ENCODE results near the gene NMNAT3. TPM values are rescaled to one million over a fixed set of nuclear protein-coding genes. Genes with fewer than 3 reads are reported as not detected.

Gene NMNAT3
- total and polyA plus RNA-seq, 9 donors: 2.0 to 5.8 (median 4.5) TPM

- no peaks in the 10 kb centered on the region for H3K9me3 ChIP-seq (replicated peaks; ENCODE audit: control insufficient read depth, low read depth, low read length)
- peaks cover 10% of the 10 kb centered on the region for H3K4me1 ChIP-seq (ENCODE audit: control insufficient read depth, insufficient read depth, low read length)
- no peaks in the 10 kb centered on the region for H3K36me3 ChIP-seq (ENCODE audit: control insufficient read depth, insufficient read depth, low read length)
- H3K27me3 ChIP-seq (ENCODE audit: control insufficient read depth, insufficient read depth, low read length): no peaks in the 10 kb centered on the region
- no peak overlapping the region for H3K27ac ChIP-seq (ENCODE audit: low read length)
- WGBS (ENCODE audit: insufficient coverage): 85% methylated on average over 5 of the region's 6 CpGs
- DNase-seq: peak; percentile 31
- no peak overlapping the region for H3K4me3 ChIP-seq (ENCODE audit: low read length)
Measured at GRCh38 chr3:139572847-139573672, 104.7 kb downstream of the NMNAT3 start.

- H3K4me3 ChIP-seq (ENCODE audit: low read length): no peak overlapping the region
- H3K27me3 ChIP-seq (ENCODE audit: control insufficient read depth, insufficient read depth, low read length): no peaks in the 10 kb centered on the region
- no peaks in the 10 kb centered on the region for H3K36me3 ChIP-seq (ENCODE audit: control insufficient read depth, insufficient read depth, low read length)
- no peak overlapping the region for H3K27ac ChIP-seq (ENCODE audit: low read length)
- H3K9me3 ChIP-seq (replicated peaks; ENCODE audit: control insufficient read depth, low read depth, low read length): no peaks in the 10 kb centered on the region
- WGBS (ENCODE audit: insufficient coverage): 89% methylated on average over 1 of the region's 1 CpG
- H3K4me1 ChIP-seq (ENCODE audit: control insufficient read depth, insufficient read depth, low read length): peaks cover 10% of the 10 kb centered on the region
- DNase-seq: no peak
Measured at GRCh38 chr3:139571711-139572110, 106.1 kb downstream of the NMNAT3 start.

- DNase-seq: peak; percentile 19
- Histone ChIP-seq H3K27ac (ENCODE audit: low read length) (no peak overlapping the region), H3K27me3 (ENCODE audit: control insufficient read depth, insufficient read depth, low read length) (no peaks in the 10 kb centered on the region), H3K36me3 (ENCODE audit: control insufficient read depth, insufficient read depth, low read length) (no peaks in the 10 kb centered on the region), H3K4me1 (ENCODE audit: control insufficient read depth, insufficient read depth, low read length) (no peaks in the 10 kb centered on the region), H3K4me3 (ENCODE audit: low read length) (no peak overlapping the region), H3K9me3 (replicated peaks; ENCODE audit: control insufficient read depth, low read depth, low read length) (no peaks in the 10 kb centered on the region)
- 73% methylated on average over 3 of the region's 5 CpGs for WGBS (ENCODE audit: insufficient coverage)
Measured at GRCh38 chr3:139564294-139564861, 113.4 kb downstream of the NMNAT3 start.

- DNase-seq: peak; percentile 47
- H3K9me3 ChIP-seq (replicated peaks; ENCODE audit: control insufficient read depth, low read depth, low read length): no peaks in the 10 kb centered on the region
- no peak overlapping the region for H3K27ac ChIP-seq (ENCODE audit: low read length)
- no peaks in the 10 kb centered on the region for H3K27me3 ChIP-seq (ENCODE audit: control insufficient read depth, insufficient read depth, low read length)
- peaks cover under 1% of the 10 kb centered on the region for H3K4me1 ChIP-seq (ENCODE audit: control insufficient read depth, insufficient read depth, low read length)
- 25% methylated on average over 1 of the region's 1 CpG for WGBS (ENCODE audit: insufficient coverage)
- H3K36me3 ChIP-seq (ENCODE audit: control insufficient read depth, insufficient read depth, low read length): no peaks in the 10 kb centered on the region
- no peak overlapping the region for H3K4me3 ChIP-seq (ENCODE audit: low read length)
Measured at GRCh38 chr3:139561959-139562676, 115.7 kb downstream of the NMNAT3 start.

GRCh38 chr3:139561255-139561817 is 116.4 kb downstream of the NMNAT3 start:
- Histone ChIP-seq H3K9me3 (replicated peaks; ENCODE audit: control insufficient read depth, low read depth, low read length) (no peaks in the 10 kb centered on the region), H3K27me3 (ENCODE audit: control insufficient read depth, insufficient read depth, low read length) (no peaks in the 10 kb centered on the region), H3K27ac (ENCODE audit: low read length) (no peak overlapping the region), H3K4me1 (ENCODE audit: control insufficient read depth, insufficient read depth, low read length) (peaks cover 2% of the 10 kb centered on the region), H3K4me3 (ENCODE audit: low read length) (no peak overlapping the region), H3K36me3 (ENCODE audit: control insufficient read depth, insufficient read depth, low read length) (no peaks in the 10 kb centered on the region)
- no peak for DNase-seq
- WGBS (ENCODE audit: insufficient coverage): 58% methylated on average over 2 of the region's 7 CpGs

- H3K4me1 ChIP-seq (ENCODE audit: control insufficient read depth, insufficient read depth, low read length): peaks cover 2% of the 10 kb centered on the region
- no peak overlapping the region for H3K4me3 ChIP-seq (ENCODE audit: low read length)
- 73% methylated on average over 3 of the region's 3 CpGs for WGBS (ENCODE audit: insufficient coverage)
- no peaks in the 10 kb centered on the region for H3K36me3 ChIP-seq (ENCODE audit: control insufficient read depth, insufficient read depth, low read length)
- no peaks in the 10 kb centered on the region for H3K27me3 ChIP-seq (ENCODE audit: control insufficient read depth, insufficient read depth, low read length)
- DNase-seq: no peak
- H3K9me3 ChIP-seq (replicated peaks; ENCODE audit: control insufficient read depth, low read depth, low read length): no peaks in the 10 kb centered on the region
- H3K27ac ChIP-seq (ENCODE audit: low read length): no peak overlapping the region
Measured at GRCh38 chr3:139560411-139560810, 117.4 kb downstream of the NMNAT3 start.

GRCh38 chr3:139559541-139559940 is 118.2 kb downstream of the NMNAT3 start:
- no peaks in the 10 kb centered on the region for H3K9me3 ChIP-seq (replicated peaks; ENCODE audit: control insufficient read depth, low read depth, low read length)
- 60% methylated on average over 1 of the region's 5 CpGs for WGBS (ENCODE audit: insufficient coverage)
- DNase-seq: no peak

GRCh38 chr3:139558351-139559266 is 119.2 kb downstream of the NMNAT3 start:
- no CpG with 5 or more reads among the region's 2 CpGs for WGBS (ENCODE audit: insufficient coverage)
- Histone ChIP-seq H3K4me3 (ENCODE audit: low read length) (no peak overlapping the region), H3K36me3 (ENCODE audit: control insufficient read depth, insufficient read depth, low read length) (no peaks in the 10 kb centered on the region), H3K27me3 (ENCODE audit: control insufficient read depth, insufficient read depth, low read length) (no peaks in the 10 kb centered on the region), H3K4me1 (ENCODE audit: control insufficient read depth, insufficient read depth, low read length) (peaks cover 2% of the 10 kb centered on the region), H3K9me3 (replicated peaks; ENCODE audit: control insufficient read depth, low read depth, low read length) (no peaks in the 10 kb centered on the region), H3K27ac (ENCODE audit: low read length) (no peak overlapping the region)
- DNase-seq: no peak

More at GRCh38 chr3:139559541-139559940, 118.2 kb downstream of the NMNAT3 start:
- H3K36me3 ChIP-seq (ENCODE audit: control insufficient read depth, insufficient read depth, low read length): no peaks in the 10 kb centered on the region
- peaks cover 2% of the 10 kb centered on the region for H3K4me1 ChIP-seq (ENCODE audit: control insufficient read depth, insufficient read depth, low read length)
- H3K27ac ChIP-seq (ENCODE audit: low read length): no peak overlapping the region
- no peak overlapping the region for H3K4me3 ChIP-seq (ENCODE audit: low read length)
- no peaks in the 10 kb centered on the region for H3K27me3 ChIP-seq (ENCODE audit: control insufficient read depth, insufficient read depth, low read length)

GRCh38 chr3:139557041-139557440 is 120.7 kb downstream of the NMNAT3 start:
- DNase-seq: no peak
- no peaks in the 10 kb centered on the region for H3K27me3 ChIP-seq (ENCODE audit: control insufficient read depth, insufficient read depth, low read length)
- WGBS (ENCODE audit: insufficient coverage): 40% methylated on average over 1 of the region's 3 CpGs
- no peaks in the 10 kb centered on the region for H3K9me3 ChIP-seq (replicated peaks; ENCODE audit: control insufficient read depth, low read depth, low read length)
- H3K4me3 ChIP-seq (ENCODE audit: low read length): no peak overlapping the region
- no peaks in the 10 kb centered on the region for H3K36me3 ChIP-seq (ENCODE audit: control insufficient read depth, insufficient read depth, low read length)
- H3K27ac ChIP-seq (ENCODE audit: low read length): no peak overlapping the region
- peaks cover 2% of the 10 kb centered on the region for H3K4me1 ChIP-seq (ENCODE audit: control insufficient read depth, insufficient read depth, low read length)
